ENCODE measurements around the gene CNDP1. TPM values are rescaled to one million over a fixed set of nuclear protein-coding genes. Genes with fewer than 3 reads are reported as not detected.

Gene CNDP1
- total RNA-seq, 1 donor from 2014 or later: 0.48 TPM

- Mint-ChIP-seq H3K36me3 (no peaks in the 10 kb centered on the region), H3K4me3 (no peak overlapping the region), H3K4me1 (ENCODE audit: unreplicated experiment) (peaks cover 8% of the 10 kb centered on the region), H3K27ac (no peak overlapping the region), H3K9me3 (no peaks in the 10 kb centered on the region), H3K27me3 (no peaks in the 10 kb centered on the region)
- no peak for DNase-seq (ENCODE audit: extremely low spot score, unreplicated experiment)
- TF ChIP-seq CTCF (conservative IDR thresholded peaks at IDR 0.05): peak; percentile 75
These were observed 88.9 kb downstream of the CNDP1 start for GRCh38 chr18:74623047-74623816.

- no peak for DNase-seq (ENCODE audit: extremely low spot score, unreplicated experiment)
- no peak overlapping the region for H3K27ac Mint-ChIP-seq
- no peak for TF ChIP-seq CTCF (conservative IDR thresholded peaks at IDR 0.05)
- no peaks in the 10 kb centered on the region for H3K36me3 Mint-ChIP-seq
- H3K4me3 Mint-ChIP-seq: no peak overlapping the region
- peaks cover 8% of the 10 kb centered on the region for H3K4me1 Mint-ChIP-seq (ENCODE audit: unreplicated experiment)
- no peaks in the 10 kb centered on the region for H3K9me3 Mint-ChIP-seq
- no peaks in the 10 kb centered on the region for H3K27me3 Mint-ChIP-seq
These were observed 90.2 kb downstream of the CNDP1 start for GRCh38 chr18:74624466-74624865.

GRCh38 chr18:74625157-74625556 is 90.9 kb downstream of the CNDP1 start:
- no peak overlapping the region for H3K4me3 Mint-ChIP-seq
- DNase-seq (ENCODE audit: extremely low spot score, unreplicated experiment): no peak
- H3K9me3 Mint-ChIP-seq: no peaks in the 10 kb centered on the region
- no peaks in the 10 kb centered on the region for H3K27me3 Mint-ChIP-seq
- H3K4me1 Mint-ChIP-seq (ENCODE audit: unreplicated experiment): peaks cover 8% of the 10 kb centered on the region
- TF ChIP-seq CTCF (conservative IDR thresholded peaks at IDR 0.05): no peak
- no peaks in the 10 kb centered on the region for H3K36me3 Mint-ChIP-seq
- H3K27ac Mint-ChIP-seq: no peak overlapping the region

GRCh38 chr18:74626049-74626874 is 92.0 kb downstream of the CNDP1 start:
- no peak overlapping the region for H3K27ac Mint-ChIP-seq

GRCh38 chr18:74630804-74631203 is 96.5 kb downstream of the CNDP1 start:
- H3K4me1 Mint-ChIP-seq (ENCODE audit: unreplicated experiment): peaks cover 36% of the 10 kb centered on the region
- TF ChIP-seq CTCF (conservative IDR thresholded peaks at IDR 0.05): no peak
- H3K4me3 Mint-ChIP-seq: no peak overlapping the region
- DNase-seq (ENCODE audit: extremely low spot score, unreplicated experiment): no peak
- no peaks in the 10 kb centered on the region for H3K27me3 Mint-ChIP-seq
- H3K36me3 Mint-ChIP-seq: peaks cover 29% of the 10 kb centered on the region
- H3K9me3 Mint-ChIP-seq: no peaks in the 10 kb centered on the region
- no peak overlapping the region for H3K27ac Mint-ChIP-seq

More at GRCh38 chr18:74626049-74626874, 92.0 kb downstream of the CNDP1 start:
- TF ChIP-seq CTCF (conservative IDR thresholded peaks at IDR 0.05): no peak
- H3K4me1 Mint-ChIP-seq (ENCODE audit: unreplicated experiment): peaks cover 17% of the 10 kb centered on the region
- H3K27me3 Mint-ChIP-seq: no peaks in the 10 kb centered on the region
- H3K36me3 Mint-ChIP-seq: no peaks in the 10 kb centered on the region
- no peaks in the 10 kb centered on the region for H3K9me3 Mint-ChIP-seq
- no peak overlapping the region for H3K4me3 Mint-ChIP-seq
- DNase-seq (ENCODE audit: extremely low spot score, unreplicated experiment): no peak

All from type B pancreatic cell (in vitro differentiated cells).